GM12878 (cell line): Measurements from ENCODE around the gene LHFPL2. TPM values are rescaled to one million over a fixed set of nuclear protein-coding genes. Genes with fewer than 3 reads are reported as not detected.

Experiments used
- ATAC-seq: fragments of 200-7000 bp; cut with Tn5 transposase; 3 replicates; pipeline ENCODE4 v1.9.1; 2020; ENCODE audit warnings: mild to moderate bottlenecking, moderate library complexity
- BruUV-seq: library from RNA; stranded (reverse); fragments of 400-500 nt; replicated peaks from 2 replicates; lab custom pipeline; 2021; lab: Mats Ljungman, UMichigan
- CTCF ChIA-PET: fragments of 300-600 bp; sonication (Branson Sonifier 250); formaldehyde crosslinking; extraction: SDS; loops from one replicate; lab custom pipeline; 2021; ENCODE audit warnings: inconsistent platforms; lab: Yijun Ruan, JAX
- POLR2A ChIA-PET: fragments of 350-600 bp; formaldehyde crosslinking; extraction: SDS; loops from one replicate; lab custom pipeline; 2021; ENCODE audit warnings: inconsistent platforms; lab: Charles Lee
- RAD21 ChIA-PET: fragments of 300-600 bp; sonication (Branson Sonifier 250); formaldehyde crosslinking; loops from one replicate; lab custom pipeline; 2023; ENCODE audit warnings: antibody characterized with exemption; ENCODE audit not compliant: unreplicated experiment; lab: Charles Lee
- SMC1A ChIA-PET: fragments of 300-600 bp; sonication (Branson Sonifier 250); formaldehyde crosslinking; loops from one replicate; lab custom pipeline; 2023; ENCODE audit not compliant: unreplicated experiment, uncharacterized antibody; lab: Charles Lee
- DNase-seq: peaks from one replicate; pipeline ENCODE4 v3.0.0-alpha.2; 2011; ENCODE audit warnings: low read depth, low spot score
- FAIRE-seq: peaks from 3 replicates; lab custom pipeline; 2011; peaks lifted over from hg19 to GRCh38; lab: Jason Lieb, UNC
- H2AFZ ChIP-seq: 2 replicates; pipeline ENCODE4 v1.6.0; 2011; ENCODE audit warnings: low read depth, low read length, control low read depth; ENCODE audit not compliant: control insufficient read depth
- H3K27ac ChIP-seq: 2 replicates; pipeline ENCODE4 v1.5.1; 2011; ENCODE audit warnings: control low read depth; ENCODE audit not compliant: control insufficient read depth, insufficient read depth
- H3K27me3 ChIP-seq, 2 experiments: replicated peaks in 1 of 2; 2 replicates each; pipeline versions ENCODE4 v1.6.0 to v1.6.1; 2011; ENCODE audit warnings: low read length in 1 of 2; ENCODE audit not compliant: control insufficient read depth in 2 of 2, insufficient read depth in 2 of 2
- H3K36me3 ChIP-seq, 2 experiments: 2 replicates each; pipeline ENCODE4 v1.5.1; 2011; ENCODE audit warnings: low read length in 1 of 2; ENCODE audit not compliant: control insufficient read depth in 2 of 2, insufficient read depth in 2 of 2
- H3K4me1 ChIP-seq: 2 replicates; pipeline ENCODE4 v1.6.1; 2011; ENCODE audit warnings: mild to moderate bottlenecking, low read length, moderate library complexity, mixed read lengths; ENCODE audit not compliant: control insufficient read depth, insufficient read depth
- H3K4me2 ChIP-seq: 2 replicates; pipeline ENCODE4 v1.6.0; 2011; ENCODE audit warnings: control low read depth; ENCODE audit not compliant: control insufficient read depth, insufficient read depth
- H3K4me3 ChIP-seq: fragments of 200-600 bp; sonication (generic); 2 replicates; pipeline ENCODE4 v1.5.1; 2016
- H3K79me2 ChIP-seq: 2 replicates; pipeline ENCODE4 v1.6.0; 2011; ENCODE audit warnings: low read length; ENCODE audit not compliant: control insufficient read depth, insufficient read depth
- H3K9ac ChIP-seq: 2 replicates; pipeline ENCODE4 v1.8.0; 2011; ENCODE audit warnings: low read length, control low read depth, mixed read lengths; ENCODE audit not compliant: control insufficient read depth, insufficient read depth
- H3K9me3 ChIP-seq: replicated peaks from 3 replicates; pipeline ENCODE4 v1.5.1; 2011; ENCODE audit warnings: mild to moderate bottlenecking, low read length; ENCODE audit not compliant: control insufficient read depth, insufficient read depth
- H4K20me1 ChIP-seq: 2 replicates; pipeline ENCODE4 v1.6.0; 2011; ENCODE audit not compliant: control insufficient read depth, insufficient read depth
- CHD4 ChIP-seq: fragments of 200-600 bp; sonication (generic); IDR thresholded peaks from 2 replicates; pipeline ENCODE4 v1.6.1; 2016; ENCODE audit warnings: mild to moderate bottlenecking
- MAX ChIP-seq: IDR thresholded peaks from 2 replicates; pipeline ENCODE4 v1.6.1; 2012; ENCODE audit warnings: low read depth, low read length, improper control_type of control experiment
- MTA2 ChIP-seq: fragments of 450-650 bp; IDR thresholded peaks from 2 replicates; pipeline ENCODE4 v1.6.1; 2016; ENCODE audit warnings: low read depth, mild to moderate bottlenecking, moderate library complexity
- MYB ChIP-seq: fragments of 150-350 bp; IDR thresholded peaks from 2 replicates; pipeline ENCODE4 v1.6.1; 2014; ENCODE audit warnings: mild to moderate bottlenecking, low read depth, low read length, borderline replicate concordance
- WGBS: methylation state at CpG from one replicate; pipeline ENCODE4 v1.1.6; 2016; ENCODE audit warnings: low lambda C conversion rate; ENCODE audit not compliant: insufficient replicate concordance, insufficient coverage; ENCODE audit errors: missing lambda C conversion rate; 5-methylcytosine and 5-hydroxymethylcytosine counted together
- in situ Hi-C: fragments of 300-500 bp; cut with MboI; formaldehyde crosslinking; loops from 9 replicates; pipeline ENCODE4 v1.14.3; 2018; ENCODE audit warnings: mixed read lengths
- intact Hi-C: fragments of 100-400 bp; cut with micrococcal nuclease; formaldehyde crosslinking; loops from one replicate; pipeline ENCODE4 v1.14.2; 2022; ENCODE audit not compliant: unreplicated experiment
- polyA plus RNA-seq, 11 experiments: library from polyadenylated mRNA; depleted of rRNA in 4 of 11; unstranded in 6 of 11; stranded (reverse) in 5 of 11; fragments of >200 nt; fragmentation: Nextera tagmentation in 4 of 11; fragmentation: Illumina TruSeq in 1 of 11; extraction: Ambion mirVana in 4 of 11; extraction: Trizol in 1 of 11; gene quantifications; 1 replicate in 1 of 11; 2 replicates in 10 of 11; pipeline versions ENCODE4 v1.2.1 to v1.2.3, GENCODE V29; 2011 to 2016; ENCODE audit warnings: inconsistent platforms in 2 of 11, missing spikeins in 2 of 11, low read depth in 1 of 11
- total RNA-seq, 4 experiments: library from RNA; depleted of rRNA in 3 of 4; stranded (reverse); fragments of >200 nt in 3 of 4; fragmentation: Illumina TruSeq in 1 of 4; extraction: Trizol in 1 of 4; gene quantifications; 2 replicates each; pipeline versions ENCODE4 v1.2.1 to v1.2.3, GENCODE V29; 2013 to 2021
- TF ChIP-seq, protein P1 (sequence below): fragments of 450-650 bp; IDR thresholded peaks from 2 replicates; pipeline ENCODE4 v1.6.1; 2016; ENCODE audit warnings: mild to moderate bottlenecking

Gene LHFPL2
- total and polyA plus RNA-seq, 10 of the 15 experiments (the other 5 are each of a cell fraction or from before 2014, with no cell fraction given), result 4.1 to 21.8 (median 12.5) TPM

- ChIA-PET RAD21 (interaction anchor here (0.8 to 1.0 kb wide), 2 partner anchors 8 to 49 kb away, joined by 3 read pairs; no protein-coding TSS in a partner anchor), CTCF (interaction anchor here (0.9 kb wide), 2 partner anchors 117 to 172 kb away, joined by 3 read pairs; no protein-coding TSS in a partner anchor), POLR2A (interaction anchor here (0.5 to 1.0 kb wide), 4 partner anchors 16 to 82 kb away, joined by 3 to 5 read pairs (median 3); no protein-coding TSS in a partner anchor), SMC1A (interaction anchor here (0.7 to 3.2 kb wide), 7 partner anchors 19 to 385 kb away, joined by 3 to 13 read pairs (median 4); no protein-coding TSS in a partner anchor)
- FAIRE-seq (no peak), ATAC-seq (no peak), DNase-seq (no peak)
- no peaks in the 10 kb centered on the region; a peak in 1 of 4 replicates for H3K36me3 ChIP-seq
- no peak overlapping the region for H2AFZ ChIP-seq
- no peak overlapping the region for H3K9ac ChIP-seq
- TF ChIP-seq MAX, result no peak
- TF ChIP-seq CHD4, result no peak
- H3K27me3 ChIP-seq, result no peaks in the 10 kb centered on the region
- in situ Hi-C loops, result no loop called here
- H3K27ac ChIP-seq, result no peak overlapping the region
- no peak overlapping the region for H3K4me3 ChIP-seq
- H3K79me2 ChIP-seq, result peaks cover 17% of the 10 kb centered on the region
- H3K4me2 ChIP-seq, result no peak overlapping the region
- intact Hi-C loops, result loop anchor here (5.0 to 10.0 kb wide), 4 partner anchors 67 to 335 kb away; no protein-coding TSS in a partner anchor
- 100% methylated on average over 2 of the region's 2 CpGs for WGBS
- BruUV-seq, result no TSS peak
- H3K4me1 ChIP-seq, result peaks cover 15% of the 10 kb centered on the region
- no peaks in the 10 kb centered on the region for H3K9me3 ChIP-seq
- H4K20me1 ChIP-seq, result no peaks in the 10 kb centered on the region
These were observed 8.8 kb downstream of the LHFPL2 start for GRCh38 chr5:78639791-78640190.

DNA sequence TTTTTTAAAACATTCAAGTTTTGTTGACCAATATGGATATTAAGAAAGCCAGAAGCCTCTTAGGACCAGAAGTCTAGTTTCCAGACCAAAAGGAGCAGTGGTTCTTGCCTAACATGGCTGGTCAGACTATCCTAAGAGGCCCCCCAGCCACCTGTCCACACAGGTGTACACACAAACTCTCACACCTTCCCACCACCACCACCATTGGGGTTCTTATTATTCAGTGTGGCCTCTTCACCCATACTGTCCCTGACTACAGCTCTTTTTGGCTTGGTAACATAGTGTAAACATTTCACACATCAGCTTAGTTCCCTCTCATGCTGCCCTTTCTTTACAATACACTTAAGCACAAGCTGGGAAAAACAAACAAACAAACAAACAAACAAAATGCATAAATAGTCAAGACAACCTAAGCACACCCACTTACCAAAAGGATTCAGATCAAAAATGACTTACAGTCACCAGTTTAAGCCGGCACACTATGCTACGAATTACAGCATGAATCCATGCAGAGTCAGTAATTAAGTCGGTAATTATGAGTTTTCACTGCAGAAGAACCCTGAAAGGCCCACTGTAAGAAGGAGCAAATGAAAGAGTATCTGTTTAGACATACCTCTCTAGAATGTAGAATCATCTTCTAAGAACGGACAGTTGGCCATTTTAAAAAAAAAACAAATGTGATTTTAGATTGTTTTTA lies 9.5 kb downstream of the LHFPL2 start:
- Histone ChIP-seq H3K36me3 (no peaks in the 10 kb centered on the region; a peak in 1 of 4 replicates), H3K4me2 (0 out of 2 replicates have a peak overlapping the region, but pooled peaks have one; percentile 11), H2AFZ (no peak overlapping the region), H3K9ac (no peak overlapping the region), H3K27me3 (no peaks in the 10 kb centered on the region), H3K9me3 (no peaks in the 10 kb centered on the region), H3K4me1 (peaks cover 17% of the 10 kb centered on the region), H3K79me2 (peaks cover 18% of the 10 kb centered on the region), H4K20me1 (no peaks in the 10 kb centered on the region), H3K27ac (no peak overlapping the region), H3K4me3 (no peak overlapping the region)
- ATAC-seq, result peak; percentile 4; the same call in 1 of the 3 replicates
- in situ Hi-C loops, result no loop called here
- intact Hi-C loops, result no loop called here
- RAD21 ChIA-PET, result interaction anchor here (0.5 to 2.6 kb wide), 5 partner anchors 8 to 119 kb away, joined by 3 to 7 read pairs (median 3); no protein-coding TSS in a partner anchor
- 97% methylated on average over 4 of the region's 4 CpGs for WGBS
- SMC1A ChIA-PET, result interaction anchor here (1.1 to 4.0 kb wide), 7 partner anchors 7 to 386 kb away, joined by 3 to 22 read pairs (median 4); no protein-coding TSS in a partner anchor
- no peak for FAIRE-seq
- POLR2A ChIA-PET, result interaction anchor here (0.6 to 1.0 kb wide), 5 partner anchors 9 to 97 kb away, joined by 3 to 4 read pairs (median 3); no protein-coding TSS in a partner anchor
- no peak for DNase-seq
- TSS peak; percentile 2 for BruUV-seq
- TF ChIP-seq MYB (no peak), MTA2 (0 out of 2 replicates have a peak, but pooled peaks have one; percentile 21)
- TF ChIP-seq, protein P1, sequence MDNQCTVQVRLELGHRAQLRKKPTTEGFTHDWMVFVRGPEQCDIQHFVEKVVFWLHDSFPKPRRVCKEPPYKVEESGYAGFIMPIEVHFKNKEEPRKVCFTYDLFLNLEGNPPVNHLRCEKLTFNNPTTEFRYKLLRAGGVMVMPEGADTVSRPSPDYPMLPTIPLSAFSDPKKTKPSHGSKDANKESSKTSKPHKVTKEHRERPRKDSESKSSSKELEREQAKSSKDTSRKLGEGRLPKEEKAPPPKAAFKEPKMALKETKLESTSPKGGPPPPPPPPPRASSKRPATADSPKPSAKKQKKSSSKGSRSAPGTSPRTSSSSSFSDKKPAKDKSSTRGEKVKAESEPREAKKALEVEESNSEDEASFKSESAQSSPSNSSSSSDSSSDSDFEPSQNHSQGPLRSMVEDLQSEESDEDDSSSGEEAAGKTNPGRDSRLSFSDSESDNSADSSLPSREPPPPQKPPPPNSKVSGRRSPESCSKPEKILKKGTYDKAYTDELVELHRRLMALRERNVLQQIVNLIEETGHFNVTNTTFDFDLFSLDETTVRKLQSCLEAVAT, result 0 out of 2 replicates have a peak, but pooled peaks have one; percentile 14
- CTCF ChIA-PET, result no interaction called here
